ENCODE results near the gene ACVR2A. TPM values are rescaled to one million over a fixed set of nuclear protein-coding genes. Genes with fewer than 3 reads are reported as not detected.

The ACVR2A gene
- total RNA-seq, 4 donors from 2014 or later = 29.2 to 41.3 (median 39.2) TPM

DNA sequence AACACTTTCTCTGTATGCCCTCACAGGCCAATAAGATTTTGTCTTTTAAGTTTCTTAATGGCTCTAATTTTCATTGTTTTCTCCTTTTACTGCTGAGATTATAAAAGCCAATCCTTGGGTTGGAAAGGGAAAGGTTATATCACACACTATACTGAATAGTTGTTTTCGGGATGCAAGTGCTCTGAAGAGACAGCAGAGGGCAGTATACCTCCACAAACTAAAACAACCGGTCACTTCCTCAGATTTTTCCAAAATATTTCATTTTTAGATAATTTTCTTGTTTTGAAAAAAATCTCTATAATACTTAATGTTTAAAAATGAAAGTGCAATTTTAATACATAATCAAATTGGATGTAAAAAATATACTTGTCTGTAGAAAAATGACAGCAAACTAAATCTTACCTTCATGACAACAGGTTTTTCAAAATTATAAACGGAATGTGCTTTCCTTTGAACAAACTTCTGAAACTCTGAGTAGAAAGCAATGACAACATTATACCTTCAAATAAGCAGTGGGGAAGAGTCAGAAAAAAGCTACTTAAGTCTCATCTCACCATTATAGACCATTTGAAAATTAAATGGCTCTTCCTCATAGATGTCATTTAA lies 93.0 kb downstream of the ACVR2A start:
- Histone ChIP-seq H3K4me1 (no peaks in the 10 kb centered on the region), H3K27me3 (no peaks in the 10 kb centered on the region), H3K27ac (no peak overlapping the region), H3K4me3 (no peak overlapping the region), H3K36me3 (peaks cover 0 to 45% (median 0%) of the 10 kb centered on the region in 3 donors), H3K9me3 (no peaks in the 10 kb centered on the region)
- peak in 1 of 3 donors; percentile 47 for DNase-seq
- TF ChIP-seq, protein P1, sequence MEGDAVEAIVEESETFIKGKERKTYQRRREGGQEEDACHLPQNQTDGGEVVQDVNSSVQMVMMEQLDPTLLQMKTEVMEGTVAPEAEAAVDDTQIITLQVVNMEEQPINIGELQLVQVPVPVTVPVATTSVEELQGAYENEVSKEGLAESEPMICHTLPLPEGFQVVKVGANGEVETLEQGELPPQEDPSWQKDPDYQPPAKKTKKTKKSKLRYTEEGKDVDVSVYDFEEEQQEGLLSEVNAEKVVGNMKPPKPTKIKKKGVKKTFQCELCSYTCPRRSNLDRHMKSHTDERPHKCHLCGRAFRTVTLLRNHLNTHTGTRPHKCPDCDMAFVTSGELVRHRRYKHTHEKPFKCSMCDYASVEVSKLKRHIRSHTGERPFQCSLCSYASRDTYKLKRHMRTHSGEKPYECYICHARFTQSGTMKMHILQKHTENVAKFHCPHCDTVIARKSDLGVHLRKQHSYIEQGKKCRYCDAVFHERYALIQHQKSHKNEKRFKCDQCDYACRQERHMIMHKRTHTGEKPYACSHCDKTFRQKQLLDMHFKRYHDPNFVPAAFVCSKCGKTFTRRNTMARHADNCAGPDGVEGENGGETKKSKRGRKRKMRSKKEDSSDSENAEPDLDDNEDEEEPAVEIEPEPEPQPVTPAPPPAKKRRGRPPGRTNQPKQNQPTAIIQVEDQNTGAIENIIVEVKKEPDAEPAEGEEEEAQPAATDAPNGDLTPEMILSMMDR (IDR thresholded peaks at IDR 0.05) = peak; percentile 45 to 87 (median 81)
- TF ChIP-seq POLR2A (IDR thresholded peaks at IDR 0.05) = no peak

DNA sequence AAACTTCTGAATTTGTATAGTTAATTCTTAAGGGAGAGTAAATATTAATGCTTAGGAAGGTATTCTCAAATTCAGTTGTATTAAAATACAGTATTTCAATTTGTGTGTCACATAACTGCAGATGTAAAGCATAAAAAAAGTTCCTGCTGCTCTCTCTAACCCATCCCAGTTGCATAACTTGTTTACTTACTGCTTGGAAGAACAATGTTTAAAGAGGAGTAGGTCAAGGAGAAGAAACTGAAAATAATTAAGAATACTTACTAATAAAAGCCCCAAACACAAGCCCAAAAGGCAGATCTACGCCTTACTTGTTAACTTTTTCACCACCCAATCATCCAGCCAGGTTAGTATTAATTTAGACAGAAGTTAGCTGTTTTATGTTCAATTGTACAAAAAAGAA lies 94.5 kb downstream of the ACVR2A start:
- no peaks in the 10 kb centered on the region for H3K9me3 ChIP-seq
- no peak for DNase-seq
- no peaks in the 10 kb centered on the region for H3K27me3 ChIP-seq
- H3K4me1 ChIP-seq = no peaks in the 10 kb centered on the region
- H3K27ac ChIP-seq = no peak overlapping the region
- TF ChIP-seq, protein P1 (IDR thresholded peaks at IDR 0.05) = no peak
- no peak for TF ChIP-seq POLR2A (IDR thresholded peaks at IDR 0.05)
- H3K36me3 ChIP-seq = peaks cover 0 to 35% (median 0%) of the 10 kb centered on the region in 3 donors
- H3K4me3 ChIP-seq = no peak overlapping the region

GRCh38 chr2:147945660-147946059 lies 100.8 kb downstream of the ACVR2A start:
- Histone ChIP-seq H3K4me1 (no peaks in the 10 kb centered on the region), H3K4me3 (no peak overlapping the region), H3K27ac (no peak overlapping the region), H3K9me3 (no peaks in the 10 kb centered on the region), H3K27me3 (no peaks in the 10 kb centered on the region), H3K36me3 (peaks cover 0 to 37% (median 0%) of the 10 kb centered on the region in 3 donors)
- TF ChIP-seq, protein P1 (IDR thresholded peaks at IDR 0.05) = no peak
- TF ChIP-seq POLR2A (IDR thresholded peaks at IDR 0.05) = no peak
- no peak for DNase-seq

DNA sequence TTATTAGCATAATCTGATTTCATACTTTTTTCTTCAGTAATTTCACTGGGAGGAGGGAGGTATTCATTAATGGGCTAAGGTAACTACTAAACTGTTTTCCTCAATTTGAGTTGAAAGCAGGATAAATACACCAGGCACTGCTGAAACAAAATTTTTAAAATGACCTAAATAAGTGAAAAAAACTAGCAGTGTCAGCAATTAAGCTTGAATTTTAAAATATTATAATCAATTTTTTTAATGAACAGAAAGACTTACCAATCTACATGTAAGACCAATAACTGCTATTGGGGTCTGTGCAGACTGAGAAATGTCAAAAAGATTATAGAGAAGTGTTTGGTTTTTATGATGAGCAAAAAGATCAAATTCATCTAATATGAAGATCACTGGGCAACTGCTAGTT lies 107.3 kb downstream of the ACVR2A start:
- no peak overlapping the region for H3K27ac ChIP-seq
- no peaks in the 10 kb centered on the region for H3K4me1 ChIP-seq
- peaks cover 0 to 19% (median 0%) of the 10 kb centered on the region in 3 donors for H3K36me3 ChIP-seq
- H3K9me3 ChIP-seq = no peaks in the 10 kb centered on the region
- no peaks in the 10 kb centered on the region for H3K27me3 ChIP-seq
- DNase-seq = no peak
- TF ChIP-seq, protein P1 (IDR thresholded peaks at IDR 0.05) = no peak
- TF ChIP-seq POLR2A (IDR thresholded peaks at IDR 0.05) = no peak
- H3K4me3 ChIP-seq = no peak overlapping the region

GRCh38 chr2:147968571-147968970 lies 123.7 kb downstream of the ACVR2A start:
- H3K9me3 ChIP-seq = no peaks in the 10 kb centered on the region
- no peaks in the 10 kb centered on the region for H3K27me3 ChIP-seq
- no peaks in the 10 kb centered on the region for H3K36me3 ChIP-seq
- DNase-seq = no peak
- H3K4me3 ChIP-seq = no peak overlapping the region
- TF ChIP-seq POLR2A (IDR thresholded peaks at IDR 0.05) = no peak
- TF ChIP-seq, protein P1 (IDR thresholded peaks at IDR 0.05) = no peak
- no peak overlapping the region for H3K27ac ChIP-seq
- H3K4me1 ChIP-seq = no peaks in the 10 kb centered on the region

All from Peyer's patch (tissue), 4 donors.